Effector memory CD4-positive, alpha-beta T cell (primary cell): Measurements from ENCODE around the gene CDYL2.

Experiments
- DNase-seq, 3 donors: peaks; one replicate each; pipeline ENCODE4 v3.0.0-alpha.2; 2020
- H3K27ac ChIP-seq: 2 replicates; pipeline ENCODE4 v1.7.0; 2013; ENCODE audit warnings: mild to moderate bottlenecking, low read length, moderate library complexity; ENCODE audit not compliant: insufficient read depth, poor library complexity, severe bottlenecking
- H3K27me3 ChIP-seq: replicated peaks from 2 replicates; pipeline ENCODE4 v1.7.0; 2013; ENCODE audit warnings: mild to moderate bottlenecking, low read length; ENCODE audit not compliant: insufficient read depth, control insufficient read depth, poor library complexity, severe bottlenecking
- H3K36me3 ChIP-seq: 2 replicates; pipeline ENCODE4 v1.7.0; 2013; ENCODE audit warnings: mild to moderate bottlenecking, low read length, moderate library complexity; ENCODE audit not compliant: control insufficient read depth, insufficient read depth
- H3K4me1 ChIP-seq: 2 replicates; pipeline ENCODE4 v1.7.0; 2013; ENCODE audit warnings: low read length, mild to moderate bottlenecking; ENCODE audit not compliant: control insufficient read depth, insufficient read depth, poor library complexity, severe bottlenecking
- H3K4me3 ChIP-seq: 2 replicates; pipeline ENCODE4 v1.7.0; 2013; ENCODE audit warnings: low read length, low read depth, mild to moderate bottlenecking; ENCODE audit not compliant: insufficient read depth, poor library complexity, severe bottlenecking
- H3K9me3 ChIP-seq: 2 replicates; pipeline ENCODE4 v1.7.0; 2013; ENCODE audit warnings: mild to moderate bottlenecking, low read length, moderate library complexity; ENCODE audit not compliant: control insufficient read depth

CDYL2 gene

GRCh38 chr16:80612461-80613017 is 191.9 kb downstream of the CDYL2 start:
- Histone ChIP-seq H3K36me3 (no peaks in the 10 kb centered on the region), H3K9me3 (no peaks in the 10 kb centered on the region), H3K4me3 (no peak overlapping the region), H3K27me3 (no peaks in the 10 kb centered on the region), H3K4me1 (no peaks in the 10 kb centered on the region), H3K27ac (no peak overlapping the region)
- no peak for DNase-seq

DNA sequence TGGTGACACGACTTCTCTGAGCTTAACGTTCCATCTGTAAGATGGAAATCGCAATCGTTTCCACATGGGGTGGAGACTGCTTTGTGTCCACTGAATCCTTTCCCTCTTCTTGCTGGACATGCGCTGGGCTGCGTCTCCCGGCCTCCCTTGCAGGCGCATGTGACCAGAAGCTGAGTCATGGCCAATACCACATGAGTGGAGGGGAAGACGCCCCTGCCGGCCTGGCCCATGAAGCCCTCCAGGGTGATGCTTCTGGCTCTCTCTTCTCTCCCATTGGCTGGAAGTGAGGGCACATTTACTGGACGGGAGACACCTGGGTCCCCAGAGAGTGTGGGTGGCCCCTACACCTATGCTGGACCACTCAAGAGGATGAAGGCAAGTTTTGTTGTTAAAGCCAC is 192.5 kb downstream of the CDYL2 start:
- H3K4me3 ChIP-seq = no peak overlapping the region
- H3K9me3 ChIP-seq = no peaks in the 10 kb centered on the region
- no peak overlapping the region for H3K27ac ChIP-seq
- DNase-seq = no peak
- H3K27me3 ChIP-seq = no peaks in the 10 kb centered on the region
- H3K36me3 ChIP-seq = no peaks in the 10 kb centered on the region
- no peaks in the 10 kb centered on the region for H3K4me1 ChIP-seq

DNA sequence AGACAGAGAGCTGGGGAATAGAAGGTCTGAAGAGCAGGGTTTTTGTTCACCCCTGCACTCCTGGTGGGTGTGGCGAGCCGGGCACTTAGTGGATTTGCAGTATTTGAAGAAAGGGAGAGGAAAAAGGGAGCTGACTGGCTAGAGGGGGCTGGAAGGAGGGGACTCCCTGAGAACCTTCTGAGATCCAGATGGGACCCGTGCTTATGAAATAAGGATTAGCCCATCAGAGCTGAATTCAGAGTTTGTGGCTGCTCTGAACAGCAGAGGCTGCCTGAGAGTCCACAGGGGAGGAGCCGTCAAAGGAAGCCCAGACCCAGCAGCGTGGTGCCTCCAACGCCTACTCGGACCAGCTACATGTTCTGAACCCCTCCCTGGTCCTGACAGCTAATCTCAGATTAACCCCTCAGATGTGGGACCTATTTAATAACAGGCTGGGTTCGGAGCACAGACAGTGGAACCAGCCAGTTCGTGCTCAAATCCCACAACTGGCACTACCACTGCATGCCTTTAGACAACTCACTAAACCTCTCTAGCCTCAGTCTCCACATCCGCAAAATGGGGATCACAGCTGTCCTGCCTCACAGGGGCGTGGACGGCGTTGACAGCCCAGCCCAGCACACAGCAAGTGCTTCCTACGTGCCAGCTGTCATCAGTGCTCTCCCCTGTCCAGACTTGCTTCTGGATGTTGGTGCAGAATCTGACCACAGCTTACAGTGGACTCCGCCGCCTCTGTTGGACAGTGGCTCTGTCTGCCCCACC is 193.0 kb downstream of the CDYL2 start:
- H3K9me3 ChIP-seq = no peaks in the 10 kb centered on the region
- no peaks in the 10 kb centered on the region for H3K36me3 ChIP-seq
- H3K4me1 ChIP-seq = peaks cover 2% of the 10 kb centered on the region
- DNase-seq = no peak
- H3K27me3 ChIP-seq = no peaks in the 10 kb centered on the region
- no peak overlapping the region for H3K4me3 ChIP-seq
- H3K27ac ChIP-seq = no peak overlapping the region

DNA sequence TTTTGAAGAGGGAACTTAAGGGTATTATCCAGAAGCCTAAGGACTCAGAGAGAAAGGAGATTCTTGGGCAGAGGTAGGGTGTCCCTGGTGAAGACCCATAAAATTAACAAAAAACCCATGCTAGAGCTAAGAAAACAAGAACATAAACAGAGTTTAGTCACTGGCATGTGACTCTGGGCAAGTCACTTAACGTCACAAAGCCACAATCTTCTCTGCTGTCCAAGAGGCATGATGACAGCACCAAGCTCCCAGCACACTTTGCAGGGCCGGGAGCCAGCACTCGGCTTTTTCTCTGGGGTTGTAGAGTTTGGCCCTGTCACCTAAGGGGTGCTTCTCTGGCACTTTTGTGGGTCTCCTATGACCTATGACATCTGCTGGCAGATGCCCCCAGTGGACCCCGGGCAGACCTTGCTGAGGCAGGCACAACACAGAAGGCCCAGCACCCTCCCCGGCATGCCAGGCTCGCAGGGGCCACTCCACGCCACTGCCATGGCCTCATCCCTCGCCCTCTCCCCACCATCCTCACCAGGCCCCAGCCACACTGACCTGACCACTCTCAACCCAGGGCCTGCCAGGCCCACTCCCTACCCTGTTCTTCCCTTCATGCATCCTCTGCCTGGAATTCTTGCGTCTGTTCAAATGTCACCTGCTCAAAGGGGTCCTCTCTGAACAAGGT is 193.8 kb downstream of the CDYL2 start:
- H3K4me3 ChIP-seq = no peak overlapping the region
- no peaks in the 10 kb centered on the region for H3K27me3 ChIP-seq
- DNase-seq = no peak
- no peaks in the 10 kb centered on the region for H3K36me3 ChIP-seq
- H3K4me1 ChIP-seq = peaks cover 7% of the 10 kb centered on the region
- no peak overlapping the region for H3K27ac ChIP-seq
- H3K9me3 ChIP-seq = no peaks in the 10 kb centered on the region

DNA sequence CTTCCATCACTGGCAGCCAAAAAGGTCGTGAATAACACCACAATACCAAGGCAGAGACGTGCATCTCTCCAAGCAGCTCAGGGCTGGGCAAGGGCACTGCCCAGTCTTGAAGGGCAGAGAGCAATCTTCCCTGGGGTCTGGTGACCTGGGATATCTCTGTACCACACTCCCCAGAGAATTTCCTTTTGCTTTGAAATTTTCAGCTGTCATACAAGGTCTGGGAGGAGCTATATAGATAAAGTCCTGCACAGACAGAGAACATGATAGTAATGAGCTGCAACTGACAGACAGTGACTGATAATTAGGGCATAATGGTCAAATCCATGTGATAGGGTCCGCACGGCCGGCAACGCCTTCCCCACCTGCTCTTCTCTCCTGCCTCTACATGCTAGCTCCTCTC is 195.5 kb downstream of the CDYL2 start:
- Histone ChIP-seq H3K4me1 (peaks cover 7% of the 10 kb centered on the region), H3K4me3 (no peak overlapping the region), H3K36me3 (no peaks in the 10 kb centered on the region), H3K9me3 (no peaks in the 10 kb centered on the region), H3K27me3 (no peaks in the 10 kb centered on the region), H3K27ac (no peak overlapping the region)
- DNase-seq = no peak

DNA sequence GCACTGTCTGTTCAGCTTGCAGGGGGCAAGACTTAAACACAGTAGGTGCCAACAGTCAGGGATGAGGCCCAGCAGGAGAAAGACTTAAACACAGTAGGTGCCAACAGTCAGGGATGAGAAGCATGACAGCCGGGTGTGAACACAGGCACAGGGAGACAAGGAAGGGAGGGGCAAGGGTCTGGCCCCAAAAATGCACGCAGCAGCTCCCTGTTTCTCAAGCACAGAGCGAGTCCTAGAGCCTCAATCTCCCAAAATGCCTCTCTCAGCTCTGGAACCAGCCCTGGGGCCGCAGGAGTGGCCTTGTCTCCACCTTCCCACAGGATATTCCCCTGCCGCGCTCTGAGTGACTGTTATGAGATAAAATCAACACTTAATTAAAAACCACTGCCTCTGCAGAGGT is 197.2 kb downstream of the CDYL2 start:
- no peak for DNase-seq

GRCh38 chr16:80606221-80606766 is 198.1 kb downstream of the CDYL2 start:
- H3K9me3 ChIP-seq = no peaks in the 10 kb centered on the region
- no peak overlapping the region for H3K27ac ChIP-seq
- H3K36me3 ChIP-seq = no peaks in the 10 kb centered on the region
- H3K4me1 ChIP-seq = peaks cover 7% of the 10 kb centered on the region
- DNase-seq = no peak
- no peaks in the 10 kb centered on the region for H3K27me3 ChIP-seq
- no peak overlapping the region for H3K4me3 ChIP-seq

More for the DNA sequence above, 197.2 kb downstream of the CDYL2 start:
- Histone ChIP-seq H3K9me3 (no peaks in the 10 kb centered on the region), H3K4me1 (peaks cover 7% of the 10 kb centered on the region), H3K4me3 (no peak overlapping the region), H3K27me3 (no peaks in the 10 kb centered on the region), H3K36me3 (no peaks in the 10 kb centered on the region), H3K27ac (no peak overlapping the region)

- DNase-seq = no peak
- no peak overlapping the region for H3K4me3 ChIP-seq
- H3K36me3 ChIP-seq = no peaks in the 10 kb centered on the region
- H3K27me3 ChIP-seq = no peaks in the 10 kb centered on the region
- no peak overlapping the region for H3K27ac ChIP-seq
- peaks cover 7% of the 10 kb centered on the region for H3K4me1 ChIP-seq
- H3K9me3 ChIP-seq = no peaks in the 10 kb centered on the region
Measured at GRCh38 chr16:80604600-80605355, 199.6 kb downstream of the CDYL2 start.

DNA sequence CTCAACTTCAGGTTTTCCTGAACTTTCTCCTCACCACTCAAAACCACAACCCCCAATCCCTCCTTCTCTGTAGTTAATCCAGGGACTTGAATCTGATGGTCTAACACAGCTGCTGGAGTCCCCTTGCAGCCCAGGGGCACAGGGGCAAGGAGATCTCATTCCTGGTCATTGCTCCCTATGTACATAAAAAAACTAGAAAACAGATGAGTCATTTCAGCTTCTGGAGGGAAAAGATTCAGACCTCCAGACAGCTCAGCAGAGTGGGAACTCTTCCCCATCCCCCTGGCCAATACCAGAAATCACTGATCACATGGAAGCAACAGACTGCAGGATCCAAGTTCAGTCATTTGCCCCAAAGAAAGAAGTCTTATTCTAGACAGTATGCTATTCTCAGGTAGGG is 201.5 kb downstream of the CDYL2 start:
- Histone ChIP-seq H3K27ac (no peak overlapping the region), H3K9me3 (no peaks in the 10 kb centered on the region), H3K4me3 (no peak overlapping the region), H3K27me3 (no peaks in the 10 kb centered on the region), H3K4me1 (peaks cover 7% of the 10 kb centered on the region), H3K36me3 (no peaks in the 10 kb centered on the region)
- DNase-seq = no peak
